Measurements from ENCODE around the gene POR.

GRCh38 chr7:75906991-75907667 lies 7.8 kb upstream of the POR start:
- TF ChIP-seq RARB (CRISPR knock-in tag; IDR thresholded peaks at IDR 0.05) (no peak), ZFP3 (CRISPR knock-in tag; IDR thresholded peaks at IDR 0.05) (no peak), PATZ1 (CRISPR knock-in tag; IDR thresholded peaks at IDR 0.05; ENCODE audit: borderline replicate concordance) (no peak), ZFP30 (CRISPR knock-in tag; IDR thresholded peaks at IDR 0.05) (no peak), GLIS3 (CRISPR knock-in tag; IDR thresholded peaks at IDR 0.05) (no peak)
